Measurements from ENCODE around the gene SDK1. TPM values are rescaled to one million over a fixed set of nuclear protein-coding genes. Genes with fewer than 3 reads are reported as not detected.

SDK1 gene
- total RNA-seq, 1 experiment from 2014 or later, result 9.3 TPM

GRCh38 chr7:3270362-3270761 lies 30.7 kb upstream of the SDK1 start (continued):
- no peak for TF ChIP-seq CREM (CRISPR knock-in tag; IDR thresholded peaks at IDR 0.05)
- TF ChIP-seq MAX (CRISPR knock-in tag; IDR thresholded peaks at IDR 0.05), result no peak
- no peak for TF ChIP-seq ZNF416 (CRISPR knock-in tag; IDR thresholded peaks at IDR 0.05)
- no peak for TF ChIP-seq E2F1 (CRISPR knock-in tag; IDR thresholded peaks at IDR 0.05)
- TF ChIP-seq ZNF281 (CRISPR knock-in tag; IDR thresholded peaks at IDR 0.05), result no peak
- no peak for TF ChIP-seq FOXP1 (CRISPR knock-in tag; IDR thresholded peaks at IDR 0.05; ENCODE audit: borderline replicate concordance)
- TF ChIP-seq CBFB (CRISPR knock-in tag; IDR thresholded peaks at IDR 0.05; ENCODE audit: low read depth), result no peak
- TF ChIP-seq ZNF121 (CRISPR knock-in tag; IDR thresholded peaks at IDR 0.05), result no peak
- TF ChIP-seq, protein P1, sequence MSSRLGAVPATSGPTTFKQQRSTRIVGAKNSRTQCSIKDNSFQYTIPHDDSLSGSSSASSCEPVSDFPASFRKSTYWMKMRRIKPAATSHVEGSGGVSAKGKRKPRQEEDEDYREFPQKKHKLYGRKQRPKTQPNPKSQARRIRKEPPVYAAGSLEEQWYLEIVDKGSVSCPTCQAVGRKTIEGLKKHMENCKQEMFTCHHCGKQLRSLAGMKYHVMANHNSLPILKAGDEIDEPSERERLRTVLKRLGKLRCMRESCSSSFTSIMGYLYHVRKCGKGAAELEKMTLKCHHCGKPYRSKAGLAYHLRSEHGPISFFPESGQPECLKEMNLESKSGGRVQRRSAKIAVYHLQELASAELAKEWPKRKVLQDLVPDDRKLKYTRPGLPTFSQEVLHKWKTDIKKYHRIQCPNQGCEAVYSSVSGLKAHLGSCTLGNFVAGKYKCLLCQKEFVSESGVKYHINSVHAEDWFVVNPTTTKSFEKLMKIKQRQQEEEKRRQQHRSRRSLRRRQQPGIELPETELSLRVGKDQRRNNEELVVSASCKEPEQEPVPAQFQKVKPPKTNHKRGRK (CRISPR knock-in tag; IDR thresholded peaks at IDR 0.05; ENCODE audit: borderline replicate concordance), result no peak
- TF ChIP-seq, protein P2, sequence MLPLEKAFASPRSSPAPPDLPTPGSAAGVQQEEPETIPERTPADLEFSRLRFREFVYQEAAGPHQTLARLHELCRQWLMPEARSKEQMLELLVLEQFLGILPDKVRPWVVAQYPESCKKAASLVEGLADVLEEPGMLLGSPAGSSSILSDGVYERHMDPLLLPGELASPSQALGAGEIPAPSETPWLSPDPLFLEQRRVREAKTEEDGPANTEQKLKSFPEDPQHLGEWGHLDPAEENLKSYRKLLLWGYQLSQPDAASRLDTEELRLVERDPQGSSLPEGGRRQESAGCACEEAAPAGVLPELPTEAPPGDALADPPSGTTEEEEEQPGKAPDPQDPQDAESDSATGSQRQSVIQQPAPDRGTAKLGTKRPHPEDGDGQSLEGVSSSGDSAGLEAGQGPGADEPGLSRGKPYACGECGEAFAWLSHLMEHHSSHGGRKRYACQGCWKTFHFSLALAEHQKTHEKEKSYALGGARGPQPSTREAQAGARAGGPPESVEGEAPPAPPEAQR (CRISPR knock-in tag; IDR thresholded peaks at IDR 0.05), result no peak
- TF ChIP-seq TCF7 (CRISPR knock-in tag; IDR thresholded peaks at IDR 0.05; ENCODE audit: low read depth), result no peak
- TF ChIP-seq EMX1 (CRISPR knock-in tag; IDR thresholded peaks at IDR 0.05), result no peak

DNA sequence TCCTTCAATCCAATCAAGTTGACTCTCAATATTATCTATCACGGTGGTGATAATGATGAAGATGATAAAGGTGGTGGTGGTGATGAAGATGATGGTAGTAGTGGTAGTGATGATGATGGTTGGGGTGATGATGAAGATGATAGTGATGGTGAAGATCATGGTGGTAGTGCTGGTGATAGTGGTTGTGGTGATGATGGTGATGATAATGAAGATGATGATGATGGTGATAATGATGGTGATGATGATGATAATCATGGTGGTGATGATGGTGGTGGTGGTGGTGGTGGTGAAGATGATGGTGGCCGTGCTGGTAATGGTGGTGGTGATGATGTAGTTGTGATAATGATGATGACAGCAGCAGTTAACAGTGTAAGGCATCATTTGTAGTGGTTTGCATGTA lies 29.8 kb upstream of the SDK1 start:
- DNase-seq (ENCODE audit: low spot score) (no peak), ATAC-seq (no peak)
- POLR2A ChIA-PET, result no interaction called here
- CTCF ChIA-PET, result no interaction called here
- no peak overlapping the region for H3K4me3 Mint-ChIP-seq
- no peaks in the 10 kb centered on the region for H3K27me3 Mint-ChIP-seq (ENCODE audit: low read depth)
- H3K4me1 Mint-ChIP-seq, result no peaks in the 10 kb centered on the region
- 0 out of 2 replicates have a peak, but pooled peaks cover 4% of the 10 kb centered on the region for H3K9me3 Mint-ChIP-seq
- no peaks in the 10 kb centered on the region for H3K36me3 Mint-ChIP-seq
- no peak overlapping the region for H3K27ac Mint-ChIP-seq
- TF ChIP-seq NR3C1 (CRISPR knock-in tag; conservative IDR thresholded peaks at IDR 0.05; ENCODE audit: low read depth) (no peak), SP1 (CRISPR knock-in tag; conservative IDR thresholded peaks at IDR 0.05) (no peak), ZNF317 (CRISPR knock-in tag; IDR thresholded peaks at IDR 0.05; ENCODE audit: borderline replicate concordance, low read depth) (no peak), ZNF263 (CRISPR knock-in tag; IDR thresholded peaks at IDR 0.05; ENCODE audit: low read depth) (no peak), ZNF219 (CRISPR knock-in tag; IDR thresholded peaks at IDR 0.05; ENCODE audit: borderline replicate concordance) (no peak), RELA (CRISPR knock-in tag; IDR thresholded peaks at IDR 0.05; ENCODE audit: borderline replicate concordance) (no peak), FOXK1 (CRISPR knock-in tag; IDR thresholded peaks at IDR 0.05) (no peak), ZNF416 (CRISPR knock-in tag; IDR thresholded peaks at IDR 0.05) (no peak), NFYB (CRISPR knock-in tag; conservative IDR thresholded peaks at IDR 0.05; ENCODE audit: low read depth) (no peak), E2F1 (CRISPR knock-in tag; IDR thresholded peaks at IDR 0.05) (no peak)
- TF ChIP-seq, protein P3, sequence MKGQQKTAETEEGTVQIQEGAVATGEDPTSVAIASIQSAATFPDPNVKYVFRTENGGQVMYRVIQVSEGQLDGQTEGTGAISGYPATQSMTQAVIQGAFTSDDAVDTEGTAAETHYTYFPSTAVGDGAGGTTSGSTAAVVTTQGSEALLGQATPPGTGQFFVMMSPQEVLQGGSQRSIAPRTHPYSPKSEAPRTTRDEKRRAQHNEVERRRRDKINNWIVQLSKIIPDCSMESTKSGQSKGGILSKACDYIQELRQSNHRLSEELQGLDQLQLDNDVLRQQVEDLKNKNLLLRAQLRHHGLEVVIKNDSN (CRISPR knock-in tag; IDR thresholded peaks at IDR 0.05), result no peak
- TF ChIP-seq, protein P4, sequence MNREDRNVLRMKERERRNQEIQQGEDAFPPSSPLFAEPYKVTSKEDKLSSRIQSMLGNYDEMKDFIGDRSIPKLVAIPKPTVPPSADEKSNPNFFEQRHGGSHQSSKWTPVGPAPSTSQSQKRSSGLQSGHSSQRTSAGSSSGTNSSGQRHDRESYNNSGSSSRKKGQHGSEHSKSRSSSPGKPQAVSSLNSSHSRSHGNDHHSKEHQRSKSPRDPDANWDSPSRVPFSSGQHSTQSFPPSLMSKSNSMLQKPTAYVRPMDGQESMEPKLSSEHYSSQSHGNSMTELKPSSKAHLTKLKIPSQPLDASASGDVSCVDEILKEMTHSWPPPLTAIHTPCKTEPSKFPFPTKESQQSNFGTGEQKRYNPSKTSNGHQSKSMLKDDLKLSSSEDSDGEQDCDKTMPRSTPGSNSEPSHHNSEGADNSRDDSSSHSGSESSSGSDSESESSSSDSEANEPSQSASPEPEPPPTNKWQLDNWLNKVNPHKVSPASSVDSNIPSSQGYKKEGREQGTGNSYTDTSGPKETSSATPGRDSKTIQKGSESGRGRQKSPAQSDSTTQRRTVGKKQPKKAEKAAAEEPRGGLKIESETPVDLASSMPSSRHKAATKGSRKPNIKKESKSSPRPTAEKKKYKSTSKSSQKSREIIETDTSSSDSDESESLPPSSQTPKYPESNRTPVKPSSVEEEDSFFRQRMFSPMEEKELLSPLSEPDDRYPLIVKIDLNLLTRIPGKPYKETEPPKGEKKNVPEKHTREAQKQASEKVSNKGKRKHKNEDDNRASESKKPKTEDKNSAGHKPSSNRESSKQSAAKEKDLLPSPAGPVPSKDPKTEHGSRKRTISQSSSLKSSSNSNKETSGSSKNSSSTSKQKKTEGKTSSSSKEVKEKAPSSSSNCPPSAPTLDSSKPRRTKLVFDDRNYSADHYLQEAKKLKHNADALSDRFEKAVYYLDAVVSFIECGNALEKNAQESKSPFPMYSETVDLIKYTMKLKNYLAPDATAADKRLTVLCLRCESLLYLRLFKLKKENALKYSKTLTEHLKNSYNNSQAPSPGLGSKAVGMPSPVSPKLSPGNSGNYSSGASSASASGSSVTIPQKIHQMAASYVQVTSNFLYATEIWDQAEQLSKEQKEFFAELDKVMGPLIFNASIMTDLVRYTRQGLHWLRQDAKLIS (CRISPR knock-in tag; IDR thresholded peaks at IDR 0.05; ENCODE audit: borderline replicate concordance), result no peak

All from WTC11 (cell line).